GM19035 (cell line): ENCODE results near the gene DCPS.

Source experiments
- ATAC-seq: cut with Tn5 transposase; IDR thresholded peaks from one replicate; pipeline ENCODE4 v1.9.1; 2021; ENCODE audit not compliant: unreplicated experiment

DCPS gene

GRCh38 chr11:126328001-126328390 lies 24.1 kb downstream of the DCPS start:
- ATAC-seq: no peak

- no peak for ATAC-seq
These were observed 24.6 kb downstream of the DCPS start for GRCh38 chr11:126328444-126328843.

- ATAC-seq: no peak
These were observed 25.2 kb downstream of the DCPS start for GRCh38 chr11:126328938-126329643.

- no peak for ATAC-seq
These were observed 25.9 kb downstream of the DCPS start for GRCh38 chr11:126329644-126330211.

- no peak for ATAC-seq
These were observed 27.4 kb downstream of the DCPS start for GRCh38 chr11:126331286-126331685.

GRCh38 chr11:126332221-126332711 lies 28.4 kb downstream of the DCPS start:
- no peak for ATAC-seq

- no peak for ATAC-seq
These were observed 29.3 kb downstream of the DCPS start for GRCh38 chr11:126333142-126333541.

GRCh38 chr11:126334659-126335462 lies 31.0 kb downstream of the DCPS start:
- ATAC-seq: no peak

GRCh38 chr11:126335463-126335760 lies 31.6 kb downstream of the DCPS start:
- ATAC-seq: no peak

GRCh38 chr11:126336138-126336541 lies 32.3 kb downstream of the DCPS start:
- no peak for ATAC-seq

GRCh38 chr11:126336671-126337101 lies 32.8 kb downstream of the DCPS start:
- ATAC-seq: no peak

- no peak for ATAC-seq
These were observed 33.2 kb downstream of the DCPS start for GRCh38 chr11:126337126-126337473.

- no peak for ATAC-seq
These were observed 33.8 kb downstream of the DCPS start for GRCh38 chr11:126337474-126338241.

GRCh38 chr11:126338346-126339055 lies 34.6 kb downstream of the DCPS start:
- no peak for ATAC-seq

- no peak for ATAC-seq
These were observed 35.4 kb downstream of the DCPS start for GRCh38 chr11:126339073-126339862.

GRCh38 chr11:126339863-126340434 lies 36.1 kb downstream of the DCPS start:
- ATAC-seq: no peak

- no peak for ATAC-seq
These were observed 37.2 kb downstream of the DCPS start for GRCh38 chr11:126340960-126341606.

- no peak for ATAC-seq
These were observed 37.9 kb downstream of the DCPS start for GRCh38 chr11:126341760-126342161.

GRCh38 chr11:126343051-126343450 lies 39.2 kb downstream of the DCPS start:
- ATAC-seq: no peak
